DMS79 (cell line): ENCODE data around the gene SLC22A3.
"Not testable (repeated sequence)": the region's sequence is repeated elsewhere in the genome, so short reads cannot be mapped to it uniquely, and the experiment has no call there.

Experiments used
- DNase-seq: peaks from one replicate; lab custom pipeline; 2025; lab: John Stamatoyannopoulos, UW

Gene SLC22A3

DNA sequence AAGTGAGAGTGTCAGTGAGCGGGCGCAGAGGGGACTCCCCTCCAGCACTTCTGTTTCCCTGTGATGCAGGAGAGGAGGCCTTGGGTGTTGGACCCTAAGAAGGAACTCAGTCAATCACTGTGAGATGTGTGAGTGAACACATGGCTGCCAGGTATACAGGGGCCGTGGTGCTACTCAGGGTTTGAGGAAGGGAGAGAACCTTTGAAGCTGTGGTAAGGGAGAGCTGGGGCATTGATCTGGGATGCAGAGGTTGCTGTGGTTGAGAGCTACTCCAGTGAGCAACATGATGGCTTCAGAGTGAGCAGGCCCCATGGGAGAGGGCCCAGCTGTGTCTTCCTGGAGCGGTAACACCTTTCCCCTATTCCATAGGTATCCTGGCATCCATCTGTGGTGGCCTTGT lies 99.2 kb downstream of the SLC22A3 start:
- no peak for DNase-seq

- DNase-seq = not testable (repeated sequence)
These were observed 101.6 kb downstream of the SLC22A3 start for GRCh38 chr6:160449787-160450186.

- DNase-seq = no peak
These were observed 102.7 kb downstream of the SLC22A3 start for GRCh38 chr6:160450849-160451248.

DNA sequence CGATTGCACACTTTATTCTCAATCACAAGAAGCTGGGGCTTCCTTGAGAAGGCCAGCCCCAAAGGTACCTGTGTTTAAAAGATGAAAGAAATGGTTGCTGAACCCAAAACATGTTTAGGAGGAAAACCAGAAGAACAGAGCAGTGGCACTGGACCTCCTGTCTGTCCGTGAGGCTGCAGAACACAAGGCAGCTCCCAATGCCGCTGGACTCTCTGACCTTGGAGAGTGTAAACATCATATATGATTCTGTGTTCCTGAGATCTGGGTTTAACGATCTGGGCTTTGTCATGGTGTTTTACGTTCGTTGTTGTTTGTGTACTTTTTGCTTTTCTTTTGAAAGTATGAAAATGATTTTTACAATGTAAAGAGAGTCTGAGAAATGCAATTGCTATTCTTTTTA lies 106.1 kb downstream of the SLC22A3 start:
- DNase-seq = no peak

GRCh38 chr6:160455081-160455480 lies 106.9 kb downstream of the SLC22A3 start:
- DNase-seq = no peak

- DNase-seq = no peak
These were observed 107.5 kb downstream of the SLC22A3 start for GRCh38 chr6:160455541-160456213.

GRCh38 chr6:160456214-160456546 lies 108.0 kb downstream of the SLC22A3 start:
- no peak for DNase-seq

DNA sequence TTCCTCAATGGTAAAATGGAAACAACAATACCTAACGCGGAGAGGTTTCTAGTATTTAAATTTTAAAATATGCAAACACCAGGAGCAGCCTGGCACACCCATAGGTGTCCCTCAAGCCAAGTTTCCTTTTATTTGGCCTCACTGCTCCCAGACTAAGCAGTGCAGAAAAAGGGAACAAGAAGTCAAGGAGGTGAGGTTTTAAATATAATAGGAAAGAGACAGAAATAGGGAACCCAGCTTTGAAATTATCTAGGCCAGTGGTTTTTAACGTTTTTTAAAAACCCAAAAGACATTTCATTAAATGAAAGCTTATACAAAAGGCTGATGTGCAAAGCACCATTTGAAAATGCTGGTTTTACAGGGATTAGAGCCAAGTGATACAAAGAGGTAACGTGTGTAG lies 109.6 kb downstream of the SLC22A3 start:
- no peak for DNase-seq

DNA sequence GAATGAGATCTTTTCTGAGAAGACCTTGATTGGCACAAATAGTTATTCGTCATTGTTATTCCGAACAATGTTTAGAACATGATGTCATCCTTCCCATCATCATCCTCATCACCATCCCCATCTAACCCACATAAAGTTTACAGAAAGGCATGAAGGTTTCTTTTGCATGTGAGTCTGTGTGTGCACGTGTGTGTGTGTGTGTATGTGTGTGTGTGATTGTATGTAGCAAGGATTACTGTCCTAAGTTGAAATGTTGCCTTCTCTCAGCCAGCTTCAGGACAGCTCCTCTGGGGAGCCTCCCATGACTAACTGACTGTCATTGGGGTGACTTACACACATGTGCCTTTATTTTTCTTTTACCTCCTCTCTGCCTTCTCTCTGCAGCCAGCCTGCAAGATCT lies 113.5 kb downstream of the SLC22A3 start:
- DNase-seq = no peak

DNA sequence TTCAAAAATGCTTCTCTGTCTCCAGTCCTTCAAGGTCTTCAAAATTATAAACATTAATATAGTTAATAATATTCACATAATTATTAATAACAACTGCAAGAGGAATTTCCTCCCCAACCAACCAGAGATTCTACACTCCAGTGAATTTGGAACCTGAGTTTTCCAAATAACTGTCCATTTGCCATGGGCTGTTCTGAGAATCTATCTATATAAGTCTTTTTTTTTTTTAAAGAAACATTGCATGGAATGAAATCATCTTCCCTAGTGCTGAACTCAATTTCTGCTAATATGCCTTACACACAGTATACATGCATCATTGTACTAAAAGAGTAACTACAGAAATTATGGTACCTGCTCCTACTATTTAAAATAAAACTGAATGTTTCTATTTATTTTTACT lies 113.9 kb downstream of the SLC22A3 start:
- DNase-seq = no peak

DNA sequence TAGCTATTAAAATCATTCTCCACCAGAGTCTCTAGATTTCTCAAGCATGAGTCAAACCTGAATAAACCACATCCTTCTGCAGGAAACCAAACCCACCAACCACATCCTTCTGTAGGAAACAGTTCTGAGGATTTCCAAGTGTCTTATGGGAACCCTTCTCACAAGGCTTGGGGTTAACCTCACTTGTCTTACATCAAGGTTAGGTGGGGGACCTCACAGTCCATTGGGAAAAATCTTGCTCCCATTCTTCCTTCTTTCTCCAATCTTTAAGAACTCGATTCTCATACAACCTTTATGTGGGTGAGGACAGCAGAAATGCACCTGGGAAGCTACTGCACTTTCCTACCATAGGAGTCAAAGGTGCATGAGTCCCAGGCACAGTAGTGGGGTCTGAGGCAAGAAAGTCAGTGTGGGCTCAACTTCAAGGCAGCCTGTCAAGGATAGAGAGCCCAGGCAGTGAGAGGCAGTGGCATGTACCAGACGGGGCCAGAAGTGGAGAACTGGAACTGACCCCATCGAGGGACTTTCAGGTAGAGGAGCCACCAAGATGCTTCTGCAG lies 114.5 kb downstream of the SLC22A3 start:
- no peak for DNase-seq

GRCh38 chr6:160464744-160465143 lies 116.6 kb downstream of the SLC22A3 start:
- DNase-seq = no peak

DNA sequence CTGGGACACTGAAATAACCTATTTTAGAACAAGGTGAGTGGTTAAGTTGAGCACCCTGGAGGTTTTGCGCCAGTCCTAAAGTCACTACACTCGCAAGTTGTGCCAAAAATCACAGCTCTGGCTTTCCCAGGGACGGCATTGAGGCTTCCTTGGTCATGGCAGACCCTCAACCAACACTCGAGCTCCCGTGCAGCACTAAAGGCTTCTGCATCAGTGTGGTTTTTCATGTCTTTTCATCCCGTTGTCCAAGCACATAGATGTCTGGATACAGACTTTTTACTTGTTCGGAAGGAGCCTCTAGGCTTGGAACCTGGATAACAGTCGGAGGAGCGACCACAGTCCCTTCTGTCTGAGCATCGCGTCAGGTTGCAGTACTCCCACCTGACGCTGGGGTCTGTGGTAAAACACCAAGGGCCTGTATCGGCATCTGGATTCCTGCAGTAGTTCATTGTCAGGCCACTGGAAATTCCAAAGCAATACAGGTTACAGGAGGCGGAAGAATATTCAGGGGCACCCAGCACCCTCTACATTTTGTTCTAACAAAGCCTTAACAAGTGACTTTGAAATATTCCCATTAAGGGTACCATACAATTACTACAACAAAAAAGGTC lies 119.2 kb downstream of the SLC22A3 start:
- not testable (repeated sequence) for DNase-seq

- DNase-seq = no peak
These were observed 121.0 kb downstream of the SLC22A3 start for GRCh38 chr6:160469153-160469552.

DNA sequence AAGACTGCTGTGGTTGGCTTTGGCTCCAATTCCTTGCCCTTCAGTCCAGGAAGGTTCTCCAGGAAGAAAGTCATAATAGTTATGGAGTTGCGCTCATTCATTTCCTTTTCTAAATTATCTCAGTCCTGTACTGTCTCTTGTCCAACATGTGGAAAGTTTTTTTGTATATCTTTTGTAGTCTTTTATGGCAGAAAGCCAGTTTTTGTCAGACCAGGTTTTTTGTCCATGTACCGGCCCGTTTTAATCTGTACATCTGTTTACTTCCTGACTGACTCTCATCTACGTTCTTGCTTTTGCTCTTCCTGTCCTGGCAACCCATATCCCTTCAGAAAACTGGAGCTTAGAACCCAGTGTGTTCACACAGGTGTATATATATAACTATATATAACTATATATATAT lies 127.9 kb downstream of the SLC22A3 start:
- DNase-seq = not testable (repeated sequence)

GRCh38 chr6:160477072-160477471 lies 128.9 kb downstream of the SLC22A3 start:
- not testable (repeated sequence) for DNase-seq

GRCh38 chr6:160477901-160478300 lies 129.7 kb downstream of the SLC22A3 start:
- no peak for DNase-seq

GRCh38 chr6:160487116-160487515 lies 138.9 kb downstream of the SLC22A3 start:
- no peak for DNase-seq

DNA sequence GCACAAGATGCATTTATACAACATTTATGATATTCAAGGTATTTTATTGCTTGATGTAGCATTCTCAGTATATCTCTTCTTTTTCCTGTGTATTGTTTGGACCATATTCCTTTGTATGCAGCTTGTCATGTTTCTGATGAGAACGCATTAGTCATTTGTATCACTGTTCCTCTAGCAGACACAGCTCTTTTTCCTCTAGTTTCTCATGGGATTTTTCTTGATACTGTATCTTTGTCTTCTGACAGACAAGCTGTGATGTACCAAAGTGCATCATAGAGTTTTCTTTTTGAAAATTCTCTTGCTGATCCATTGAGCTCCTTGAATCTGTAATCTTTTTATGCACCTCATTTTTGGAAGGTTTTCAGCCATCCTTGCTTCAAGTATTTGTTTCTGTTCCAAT lies 140.9 kb downstream of the SLC22A3 start:
- DNase-seq = no peak

DNA sequence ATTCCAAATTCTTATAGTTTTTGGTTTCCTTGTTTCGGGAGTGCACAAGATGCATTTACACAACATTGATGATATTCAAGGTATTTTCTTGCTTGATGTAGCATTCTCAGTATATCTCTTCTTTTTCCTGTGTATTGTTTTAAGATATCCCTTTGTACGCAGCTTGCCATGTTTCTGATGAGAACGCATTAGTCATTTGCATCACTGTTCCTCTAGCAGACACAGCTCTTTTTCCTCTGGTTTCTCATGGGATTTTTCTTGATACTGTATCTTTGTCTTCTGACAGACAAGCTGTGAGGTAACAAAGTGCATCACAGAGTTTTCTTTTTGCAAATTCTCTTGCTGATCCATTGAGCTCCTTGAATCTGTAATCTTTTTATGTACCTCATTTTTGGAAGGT lies 146.4 kb downstream of the SLC22A3 start:
- no peak for DNase-seq

GRCh38 chr6:160500639-160501038 lies 152.5 kb downstream of the SLC22A3 start:
- no peak for DNase-seq
